SKM-1 treated with dmso at 0.1 percent for 144 hours (cell line): ENCODE measurements around the gene SYT3.
"Not testable (repeated sequence)": the region's sequence is repeated elsewhere in the genome, so short reads cannot be mapped to it uniquely, and the experiment has no call there.

Experiments used
- DNase-seq: peaks from one replicate; lab custom pipeline; 2025; ENCODE audit not compliant: unreplicated experiment; lab: John Stamatoyannopoulos, UW

SYT3 gene

GRCh38 chr19:50640368-50640767, 687 bp upstream of the SYT3 start:
- DNase-seq: no peak

GRCh38 chr19:50638600-50638999, 1.1 kb downstream of the SYT3 start:
- DNase-seq: no peak

GRCh38 chr19:50636317-50637085, 3.2 kb downstream of the SYT3 start:
- DNase-seq: no peak

GRCh38 chr19:50633973-50634372, 5.7 kb downstream of the SYT3 start:
- no peak for DNase-seq

GRCh38 chr19:50633359-50633758, 6.3 kb downstream of the SYT3 start:
- DNase-seq: no peak

GRCh38 chr19:50632151-50632835, 7.4 kb downstream of the SYT3 start:
- no peak for DNase-seq

GRCh38 chr19:50629801-50630200, 9.9 kb downstream of the SYT3 start:
- no peak for DNase-seq

- no peak for DNase-seq
Observed at GRCh38 chr19:50629194-50629593, 10.5 kb downstream of the SYT3 start.

- no peak for DNase-seq
Observed at GRCh38 chr19:50628551-50628950, 11.1 kb downstream of the SYT3 start.

- DNase-seq: no peak
Observed at GRCh38 chr19:50628146-50628545, 11.5 kb downstream of the SYT3 start.

- DNase-seq: no peak
Observed at GRCh38 chr19:50626795-50627194, 12.9 kb downstream of the SYT3 start.

GRCh38 chr19:50626011-50626410, 13.7 kb downstream of the SYT3 start:
- no peak for DNase-seq

GRCh38 chr19:50624949-50625600, 14.6 kb downstream of the SYT3 start:
- DNase-seq: no peak

- DNase-seq: not testable (repeated sequence)
Observed at GRCh38 chr19:50620394-50620906, 19.2 kb downstream of the SYT3 start.

- DNase-seq: not testable (repeated sequence)
Observed at GRCh38 chr19:50619184-50619583, 20.5 kb downstream of the SYT3 start.

- DNase-seq: not testable (repeated sequence)
Observed at GRCh38 chr19:50618379-50618778, 21.3 kb downstream of the SYT3 start.

GRCh38 chr19:50612504-50613404, 26.9 kb downstream of the SYT3 start:
- DNase-seq: not testable (repeated sequence)

- peak; percentile 84 for DNase-seq
Observed at GRCh38 chr19:50607874-50608785, 31.6 kb downstream of the SYT3 start.

GRCh38 chr19:50607388-50607787, 32.3 kb downstream of the SYT3 start:
- DNase-seq: no peak
